HG02884 (cell line): Measurements from ENCODE around the gene TMEM117.
"Not testable (repeated sequence)": the region's sequence is repeated elsewhere in the genome, so short reads cannot be mapped to it uniquely, and the experiment has no call there.

Experiments
- ATAC-seq: cut with Tn5 transposase; IDR thresholded peaks from one replicate; pipeline ENCODE4 v1.9.1; 2021; ENCODE audit warnings: mild to moderate bottlenecking, moderate library complexity; ENCODE audit not compliant: unreplicated experiment

TMEM117 gene

DNA sequence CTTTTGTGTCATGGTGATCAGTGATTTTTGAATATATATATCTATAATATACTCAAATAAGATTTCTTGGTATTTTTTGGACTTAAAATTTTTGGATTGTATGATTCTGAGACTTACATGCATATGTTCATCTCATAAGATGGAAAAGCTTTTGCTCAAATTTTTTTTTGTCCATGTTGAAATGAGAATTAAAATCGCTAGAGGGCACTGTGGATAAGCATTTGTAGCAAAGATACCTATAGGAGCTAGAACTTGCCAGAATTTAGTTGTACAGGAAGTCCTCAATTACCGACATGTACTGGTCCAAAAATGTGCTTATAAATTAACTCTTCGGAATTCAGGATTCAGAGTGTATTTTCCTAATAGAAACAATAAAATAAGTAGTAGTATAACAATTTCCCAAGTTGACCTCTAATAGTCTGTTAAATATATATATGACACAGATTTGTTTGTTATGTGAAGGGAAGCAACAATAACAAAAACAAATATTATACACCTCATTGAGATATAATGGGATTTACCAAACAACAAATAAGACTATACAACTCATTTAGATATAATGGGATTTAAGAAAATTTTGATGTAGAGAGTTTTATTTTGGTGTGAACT lies 179.6 kb downstream of the TMEM117 start:
- peak; percentile 72 for ATAC-seq

DNA sequence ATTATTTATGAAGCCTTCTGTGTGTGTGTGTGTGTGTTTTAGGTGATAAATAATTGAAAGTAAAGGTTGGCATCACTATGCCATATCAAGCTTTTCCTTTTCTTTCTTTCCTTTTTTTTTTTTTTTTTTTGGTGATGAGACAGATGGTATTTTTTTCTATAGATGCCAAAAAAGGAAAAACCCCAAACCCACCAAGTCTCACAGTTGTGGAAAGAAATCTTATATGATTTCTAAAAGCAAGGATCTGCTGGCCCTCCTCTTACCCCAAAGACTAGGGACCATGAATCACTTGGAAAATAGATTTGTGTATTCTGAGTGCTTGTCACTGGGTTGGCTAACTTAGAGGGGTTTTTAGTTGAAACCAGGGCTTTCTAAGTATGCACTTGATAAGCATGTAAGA lies 181.3 kb downstream of the TMEM117 start:
- ATAC-seq: no peak

DNA sequence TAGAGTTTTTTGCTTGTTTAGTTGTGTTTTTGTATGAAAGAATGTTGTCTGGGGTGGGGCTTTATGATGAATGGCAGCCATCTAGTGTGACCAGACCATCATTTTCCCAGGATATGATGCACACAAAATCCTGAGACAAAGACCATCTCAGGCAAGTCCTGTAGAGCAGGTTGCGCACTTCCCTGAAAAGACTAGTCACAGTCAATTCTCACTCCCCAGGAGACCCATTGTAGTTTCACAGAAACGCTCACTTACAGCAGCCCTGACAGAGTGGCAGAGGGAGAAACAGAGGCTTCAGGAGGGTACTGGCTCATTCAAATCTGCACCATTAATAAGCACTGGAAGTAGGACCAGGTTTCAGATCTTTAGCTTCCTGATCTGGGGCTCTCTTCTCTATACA lies 183.2 kb downstream of the TMEM117 start:
- ATAC-seq: no peak

DNA sequence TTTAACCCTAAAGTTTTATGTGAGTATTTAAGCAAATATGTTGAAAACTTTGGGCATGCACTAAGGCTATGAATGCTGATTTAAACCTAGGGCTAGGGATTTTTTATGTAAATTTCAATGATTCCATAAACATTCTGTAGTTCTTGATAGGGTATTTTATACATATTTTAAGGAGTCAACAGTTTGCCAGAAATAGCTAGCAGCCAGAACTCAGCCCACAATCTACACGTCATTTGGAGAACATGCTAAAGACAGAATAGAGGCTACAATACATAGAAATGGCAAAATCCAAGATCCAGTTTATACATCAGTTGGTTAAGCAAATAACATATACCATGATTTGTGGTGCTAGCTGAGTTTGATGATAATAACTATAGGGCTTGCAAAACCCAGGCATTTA lies 184.7 kb downstream of the TMEM117 start:
- no peak for ATAC-seq

DNA sequence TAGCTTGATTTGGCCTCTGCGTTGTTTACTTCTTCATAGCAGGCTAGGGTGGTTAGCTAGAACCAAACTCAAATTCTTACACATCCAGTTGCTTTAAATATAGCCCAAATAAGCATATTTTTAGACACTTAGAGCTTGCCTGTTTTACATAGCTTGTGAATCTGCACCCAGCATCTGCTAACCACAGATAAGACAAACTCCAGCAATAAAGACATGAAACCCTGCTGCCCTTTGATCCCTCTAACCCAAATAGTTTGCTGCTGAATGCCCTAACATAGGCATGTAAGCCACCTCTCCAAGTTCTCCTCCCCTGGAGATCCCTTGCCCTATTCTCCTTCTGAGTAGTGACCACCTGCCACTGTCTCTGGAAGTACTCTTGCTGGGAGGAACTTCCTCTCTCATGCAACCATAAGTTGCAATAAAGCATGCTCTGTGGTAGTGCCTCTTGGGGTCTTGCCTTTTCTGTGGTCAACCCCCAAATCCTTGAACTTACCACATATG lies 185.6 kb downstream of the TMEM117 start:
- ATAC-seq: peak; percentile 91

DNA sequence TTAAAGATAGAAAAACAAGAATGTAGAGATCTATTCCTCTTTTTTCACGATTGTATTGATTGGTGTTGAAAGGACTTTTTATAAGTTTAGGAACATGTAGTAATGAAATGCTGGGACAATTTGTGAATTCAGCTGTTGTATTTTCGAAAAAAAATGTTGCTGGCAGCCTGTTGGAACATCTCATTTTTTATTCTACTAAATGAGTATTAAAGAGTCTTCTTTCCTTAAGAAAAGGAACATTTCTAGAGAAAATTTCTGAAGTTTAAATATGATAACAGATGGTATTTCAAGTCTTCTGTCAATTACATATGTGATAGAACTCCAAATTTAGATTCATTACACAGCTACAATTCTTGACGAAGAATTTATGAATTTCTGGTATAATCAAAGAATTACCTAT lies 189.6 kb downstream of the TMEM117 start:
- no peak for ATAC-seq

DNA sequence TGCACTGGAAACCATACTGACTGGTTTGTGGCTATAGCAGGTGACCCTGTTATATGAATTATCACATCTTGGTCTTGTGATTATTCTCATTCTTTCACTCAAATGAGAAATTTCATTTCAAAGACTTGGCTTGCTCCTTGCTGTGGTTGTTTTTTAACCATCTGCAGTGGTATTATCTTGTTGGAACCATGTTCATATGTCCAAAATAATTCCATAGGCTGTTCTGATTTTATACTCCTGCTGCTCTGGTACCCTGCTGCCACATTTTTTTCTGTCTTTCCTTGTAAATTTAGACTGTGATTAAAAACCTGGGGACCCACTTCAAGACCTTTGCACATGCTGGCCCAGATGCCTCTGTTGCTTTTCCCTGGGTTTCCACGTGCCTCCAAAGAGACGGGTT lies 190.2 kb downstream of the TMEM117 start:
- no peak for ATAC-seq

DNA sequence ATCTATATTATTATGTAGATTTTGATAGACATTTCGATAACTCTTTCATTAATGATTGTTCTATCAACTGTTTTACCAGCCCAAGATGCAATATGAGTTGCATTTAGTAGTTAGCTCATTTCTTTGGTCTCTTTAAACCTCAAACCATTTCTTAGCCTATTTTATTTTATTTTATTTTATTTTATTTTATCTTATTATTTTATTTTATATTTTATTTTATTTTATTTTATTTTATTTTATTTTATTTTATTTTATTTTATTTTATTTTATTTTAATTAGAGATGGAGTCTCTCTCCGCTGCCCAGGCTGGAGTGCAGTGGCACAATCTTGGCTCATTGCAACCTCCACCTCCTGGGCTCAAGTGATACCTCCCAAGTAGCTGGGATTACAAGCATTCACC lies 191.0 kb downstream of the TMEM117 start:
- ATAC-seq: not testable (repeated sequence)

DNA sequence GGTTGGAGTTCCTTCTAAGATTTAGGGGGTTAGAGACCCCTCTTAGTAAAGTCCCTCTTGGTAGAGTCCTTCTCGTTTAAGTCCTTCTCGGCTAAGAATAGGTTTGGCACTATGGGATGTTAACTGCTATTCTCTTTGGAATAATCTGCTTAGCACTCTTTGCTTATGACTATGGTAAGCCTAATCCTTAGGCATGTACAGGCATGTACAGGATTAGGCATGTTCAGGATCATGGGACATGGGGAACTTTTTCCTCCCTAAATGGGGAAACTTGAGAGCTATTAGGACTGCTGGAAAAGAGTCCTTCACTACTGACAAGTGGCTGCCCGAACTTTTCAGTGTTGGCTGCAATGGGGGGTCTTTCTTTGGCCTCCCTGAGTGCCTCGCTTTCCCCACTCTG lies 193.3 kb downstream of the TMEM117 start:
- no peak for ATAC-seq

DNA sequence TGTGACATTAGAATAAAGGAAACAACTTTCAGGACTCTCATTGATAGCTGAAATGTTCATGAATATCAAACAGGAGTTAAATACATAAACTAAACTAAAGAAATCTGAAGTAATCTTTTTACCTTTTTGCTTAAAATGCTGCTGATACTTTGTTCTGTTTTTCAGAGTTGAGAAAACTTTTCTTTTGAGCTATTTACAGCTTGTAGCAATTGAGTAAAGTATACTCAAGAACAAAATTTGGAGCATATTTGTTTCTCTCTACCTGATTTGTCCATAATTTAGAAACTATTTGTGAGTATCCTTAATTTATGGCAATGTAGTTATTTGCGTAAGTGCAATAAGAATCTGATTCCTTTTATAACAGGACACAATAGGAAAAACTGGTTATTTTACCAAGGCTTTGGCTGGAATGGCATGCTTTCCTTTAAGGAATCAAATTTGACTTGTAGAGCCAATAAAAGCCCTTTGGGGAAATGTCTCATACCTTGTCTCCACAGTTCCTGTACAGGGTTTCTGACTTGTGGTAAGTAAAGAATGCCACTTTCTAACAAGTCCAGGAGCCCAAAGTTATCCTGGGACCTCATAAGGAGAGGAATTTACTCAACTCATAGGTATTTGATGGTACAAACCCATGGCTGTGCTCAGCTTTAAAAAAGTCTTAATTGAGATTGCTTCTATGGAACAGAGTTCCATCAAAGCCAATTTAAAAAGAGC lies 195.7 kb downstream of the TMEM117 start:
- no peak for ATAC-seq

DNA sequence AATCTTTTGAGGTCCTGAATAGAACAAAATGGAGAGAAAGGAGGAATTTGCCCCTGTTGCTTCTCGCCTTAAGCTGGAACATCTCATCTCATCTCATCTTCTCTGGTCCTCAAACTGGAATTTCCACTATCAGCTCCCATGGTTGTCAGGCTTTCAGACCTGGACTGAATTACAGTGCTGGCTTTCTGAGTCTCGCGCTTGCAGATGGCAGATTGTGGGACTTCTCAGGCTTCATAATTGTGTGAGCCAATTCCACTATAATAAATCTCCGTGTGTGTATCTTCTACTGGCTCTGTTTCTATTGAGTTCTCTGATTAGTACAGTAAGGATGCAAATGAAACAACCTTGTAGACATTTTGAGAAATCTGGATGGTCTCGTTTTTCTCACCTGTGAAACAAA lies 199.0 kb downstream of the TMEM117 start:
- no peak for ATAC-seq

DNA sequence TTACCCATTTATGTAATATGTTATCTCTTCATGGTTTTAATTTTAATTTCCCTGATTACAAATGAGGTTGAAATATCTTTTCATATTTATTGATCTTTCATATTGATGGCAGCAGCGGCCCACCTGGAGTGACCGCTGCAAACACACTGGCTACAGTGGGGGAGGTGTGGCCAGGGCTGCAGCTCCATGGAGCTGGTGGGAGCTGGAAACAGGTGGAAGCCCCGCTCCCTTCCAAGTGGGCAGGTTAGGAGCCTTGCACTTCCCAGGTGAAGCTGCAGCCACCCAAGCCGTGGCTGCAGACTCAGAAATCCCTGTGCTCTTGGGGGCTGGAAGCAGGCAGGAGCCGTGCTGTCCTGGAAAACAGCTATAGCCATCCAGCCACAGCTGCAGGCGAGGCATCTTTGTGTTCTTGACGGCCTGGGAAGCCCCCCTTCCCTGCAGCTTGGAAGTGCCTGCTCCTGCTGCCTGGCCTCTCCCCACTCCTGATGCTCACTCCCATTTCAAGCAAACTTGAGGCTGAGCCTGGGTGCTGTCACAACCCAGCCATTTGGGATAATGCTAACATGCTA lies 201.1 kb downstream of the TMEM117 start:
- no peak for ATAC-seq

DNA sequence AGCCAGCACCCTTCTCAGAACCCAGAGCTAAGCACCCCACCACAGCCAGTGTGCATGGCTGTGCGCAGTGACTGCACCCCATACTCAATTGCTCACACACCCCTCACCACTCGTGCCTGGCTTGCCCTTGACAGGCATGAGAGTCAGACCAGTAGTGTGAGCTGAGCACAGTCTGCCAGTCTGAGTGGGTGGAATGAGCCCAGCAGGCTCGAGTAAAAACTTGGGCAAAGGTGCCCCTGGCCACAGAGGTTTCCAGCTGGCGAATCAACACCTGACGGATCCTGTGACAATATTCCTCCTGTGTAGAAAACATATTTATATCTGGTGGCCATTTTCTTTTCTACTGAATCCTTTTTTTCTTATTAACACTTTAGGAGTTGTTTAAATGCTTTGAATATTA lies 202.5 kb downstream of the TMEM117 start:
- ATAC-seq: no peak

DNA sequence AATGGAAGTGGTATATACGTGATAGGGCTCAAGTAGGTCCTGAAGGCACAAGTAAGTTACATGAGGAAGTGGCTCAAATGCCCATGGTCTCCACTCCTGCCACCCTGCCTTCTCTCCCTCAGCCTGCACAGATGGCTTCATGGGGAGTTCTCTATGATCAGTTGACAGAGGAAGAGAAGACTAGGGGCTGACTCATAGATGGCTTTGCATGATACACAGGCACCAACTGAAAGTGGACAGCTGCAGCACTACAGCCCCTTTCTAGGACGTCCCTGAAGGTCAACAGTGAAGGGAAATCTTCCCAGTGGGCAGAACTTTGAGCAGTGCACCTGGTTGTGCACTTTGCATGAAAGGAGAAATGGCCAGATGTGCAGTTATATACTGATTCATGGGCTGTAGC lies 208.6 kb downstream of the TMEM117 start:
- ATAC-seq: not testable (repeated sequence)

DNA sequence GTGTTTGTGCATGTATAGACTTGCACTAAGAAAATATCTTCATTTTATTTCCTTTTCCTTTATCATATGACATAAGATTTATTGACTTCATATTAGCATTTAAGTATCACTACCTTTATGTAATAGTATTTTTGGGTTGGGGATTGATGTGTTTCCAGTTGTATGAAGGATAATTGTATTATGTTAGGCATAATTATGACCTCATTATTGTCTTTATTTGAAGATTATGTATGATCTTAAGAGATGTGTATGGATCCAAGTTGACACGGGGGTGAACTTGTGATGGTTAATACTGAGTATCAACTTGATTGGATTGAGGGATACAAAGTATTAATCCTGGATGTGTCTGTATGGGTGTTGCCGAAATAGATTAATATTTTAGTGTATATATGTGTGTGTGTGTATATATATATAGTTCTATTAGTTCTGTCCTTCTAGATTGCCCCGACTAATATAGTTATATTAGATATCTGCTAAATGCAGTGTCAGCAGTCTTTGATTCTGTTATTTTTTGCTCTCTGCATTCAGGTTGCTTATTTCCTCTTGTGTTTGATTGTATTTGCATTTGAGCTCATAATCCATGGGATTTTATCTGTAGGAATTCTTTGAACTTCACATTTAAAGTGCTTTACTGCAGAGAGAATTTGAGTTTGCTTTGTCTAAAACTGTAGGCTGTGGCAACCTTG lies 211.0 kb downstream of the TMEM117 start:
- no peak for ATAC-seq

DNA sequence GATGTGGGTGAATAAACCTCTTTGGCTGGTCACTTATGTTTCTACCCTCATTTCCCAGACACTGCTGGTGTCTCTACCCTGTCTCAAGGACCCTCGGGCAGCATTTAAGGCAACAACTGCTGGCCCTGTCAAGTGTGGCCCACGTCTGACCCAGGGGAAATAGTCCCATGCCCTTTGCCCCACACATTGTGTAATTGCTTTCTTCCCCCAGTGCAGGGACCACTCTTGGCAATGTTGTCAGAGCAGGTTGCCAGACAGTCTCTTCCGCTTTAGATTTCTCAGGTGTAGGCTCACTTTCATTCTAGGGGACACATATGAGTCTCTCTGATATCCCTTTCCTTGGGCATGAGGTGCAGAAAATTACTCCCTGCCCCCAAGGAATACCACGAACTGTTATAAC lies 216.7 kb downstream of the TMEM117 start:
- no peak for ATAC-seq

DNA sequence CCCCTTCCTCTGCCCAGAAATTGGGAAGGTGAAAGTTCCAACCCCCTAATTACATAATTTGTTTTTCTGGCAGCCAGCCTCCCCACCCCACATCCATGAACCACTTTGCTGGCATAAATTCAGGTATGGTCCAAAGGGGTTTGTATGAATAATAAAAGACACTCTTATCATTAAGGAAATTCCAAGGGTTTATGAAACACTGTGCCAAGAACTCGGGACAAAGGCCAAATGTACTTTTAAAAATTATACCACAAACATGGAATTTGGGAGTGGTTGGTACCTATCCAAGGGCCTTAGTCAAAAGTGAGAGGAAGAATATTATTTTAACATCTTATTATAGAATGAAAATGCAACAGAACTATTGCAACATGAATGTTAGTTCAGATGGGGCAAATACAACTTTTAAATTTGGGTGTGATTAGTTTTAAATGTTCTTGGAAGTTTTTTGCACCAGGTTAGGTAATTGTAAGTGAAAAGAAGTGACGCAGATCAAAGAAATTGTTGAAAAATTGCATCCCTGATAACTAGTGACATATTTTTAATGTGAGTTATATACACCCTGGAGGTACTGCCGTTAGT lies 217.8 kb downstream of the TMEM117 start:
- ATAC-seq: no peak

DNA sequence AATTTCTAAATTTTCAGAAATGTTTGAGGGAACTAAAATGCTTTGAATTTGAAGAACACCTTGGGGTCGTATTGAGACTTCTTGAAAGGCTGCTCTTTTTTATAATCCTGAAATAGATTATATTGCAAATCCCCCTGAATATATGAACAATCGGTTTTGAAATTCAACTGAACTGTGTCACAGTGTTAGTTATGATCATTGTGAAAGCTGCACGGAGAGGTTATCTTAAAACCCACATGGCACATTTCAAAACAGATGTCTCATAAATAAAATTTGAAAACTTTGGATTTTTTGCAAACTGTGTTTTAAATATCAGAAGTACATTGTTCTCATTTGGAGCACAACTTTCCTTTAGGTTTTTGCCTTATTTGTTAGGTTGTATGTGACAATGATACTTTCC lies 218.4 kb downstream of the TMEM117 start:
- ATAC-seq: no peak

DNA sequence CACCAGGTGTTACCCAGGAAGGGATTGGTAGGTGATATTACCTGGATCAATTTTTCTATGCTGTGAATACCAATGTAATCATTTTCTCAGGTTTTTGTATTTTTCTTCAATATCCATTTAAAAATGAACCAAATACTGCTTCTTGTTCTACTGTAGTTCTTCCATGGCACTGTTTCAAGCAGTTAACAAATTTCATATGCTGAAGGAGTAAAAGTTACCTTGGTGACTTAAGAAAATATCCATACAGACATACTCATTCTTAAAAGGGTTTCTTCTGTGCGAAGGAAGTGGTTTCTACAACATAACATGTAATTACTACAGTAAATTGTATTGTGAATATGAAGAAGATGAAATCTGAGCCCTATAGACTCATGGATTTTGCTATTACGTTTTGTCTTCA lies 222.5 kb downstream of the TMEM117 start:
- ATAC-seq: no peak

DNA sequence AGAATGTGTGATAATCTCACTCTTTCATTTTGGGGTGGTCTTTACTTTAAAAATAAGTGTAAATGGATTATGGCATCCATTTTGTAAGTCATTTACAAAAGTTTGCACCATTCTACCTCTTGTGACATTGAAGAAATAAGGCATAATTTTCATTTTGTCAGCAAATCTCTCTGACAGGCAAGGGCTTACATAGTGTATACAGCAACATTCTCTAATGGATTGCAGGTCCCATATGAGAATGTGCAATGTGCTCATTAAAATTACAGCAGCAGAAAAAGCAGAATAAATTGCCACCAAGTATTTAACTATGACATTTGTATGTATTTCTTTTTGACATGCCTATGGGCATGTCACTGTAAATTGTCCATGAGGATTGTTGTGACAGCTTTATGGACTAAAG lies 223.6 kb downstream of the TMEM117 start:
- no peak for ATAC-seq

DNA sequence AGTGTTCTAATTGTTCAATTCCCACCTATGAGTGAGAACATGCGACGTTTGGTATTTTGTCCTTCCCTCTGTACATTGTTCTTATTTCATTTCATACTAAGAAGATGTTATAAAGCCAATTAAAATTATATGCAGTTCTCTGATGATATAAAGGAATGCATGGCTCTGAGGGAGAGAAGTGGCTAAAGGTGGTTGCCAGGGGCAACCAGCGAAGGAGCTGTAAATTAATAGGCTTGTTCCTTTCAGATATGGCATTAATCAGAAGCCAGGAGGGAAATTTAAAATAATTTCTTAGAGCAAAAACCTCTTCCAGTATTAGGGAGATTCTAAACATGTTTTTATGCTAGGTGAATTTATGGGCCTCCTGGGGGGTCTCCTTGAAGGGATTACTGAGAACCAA lies 227.8 kb downstream of the TMEM117 start:
- ATAC-seq: no peak
